GM12878 (cell line): Measurements from ENCODE around the gene DYNC2H1. TPM values are rescaled to one million over a fixed set of nuclear protein-coding genes. Genes with fewer than 3 reads are reported as not detected.

ENCODE experiments used
- ATAC-seq: fragments of 200-7000 bp; cut with Tn5 transposase; 3 replicates; pipeline ENCODE4 v1.9.1; 2020; ENCODE audit warnings: mild to moderate bottlenecking, moderate library complexity
- BruUV-seq: library from RNA; stranded (reverse); fragments of 400-500 nt; replicated peaks from 2 replicates; lab custom pipeline; 2021; lab: Mats Ljungman, UMichigan
- CTCF ChIA-PET: fragments of 300-600 bp; sonication (Branson Sonifier 250); formaldehyde crosslinking; extraction: SDS; loops from one replicate; lab custom pipeline; 2021; ENCODE audit warnings: inconsistent platforms; lab: Yijun Ruan, JAX
- POLR2A ChIA-PET: fragments of 350-600 bp; formaldehyde crosslinking; extraction: SDS; loops from one replicate; lab custom pipeline; 2021; ENCODE audit warnings: inconsistent platforms; lab: Charles Lee
- RAD21 ChIA-PET: fragments of 300-600 bp; sonication (Branson Sonifier 250); formaldehyde crosslinking; loops from one replicate; lab custom pipeline; 2023; ENCODE audit warnings: antibody characterized with exemption; ENCODE audit not compliant: unreplicated experiment; lab: Charles Lee
- SMC1A ChIA-PET: fragments of 300-600 bp; sonication (Branson Sonifier 250); formaldehyde crosslinking; loops from one replicate; lab custom pipeline; 2023; ENCODE audit not compliant: unreplicated experiment, uncharacterized antibody; lab: Charles Lee
- DNase-seq: peaks from one replicate; pipeline ENCODE4 v3.0.0-alpha.2; 2011; ENCODE audit warnings: low read depth, low spot score
- FAIRE-seq: peaks from 3 replicates; lab custom pipeline; 2011; peaks lifted over from hg19 to GRCh38; lab: Jason Lieb, UNC
- H2AFZ ChIP-seq: 2 replicates; pipeline ENCODE4 v1.6.0; 2011; ENCODE audit warnings: low read depth, low read length, control low read depth; ENCODE audit not compliant: control insufficient read depth
- H3K27ac ChIP-seq: 2 replicates; pipeline ENCODE4 v1.5.1; 2011; ENCODE audit warnings: control low read depth; ENCODE audit not compliant: control insufficient read depth, insufficient read depth
- H3K27me3 ChIP-seq, 2 experiments: replicated peaks in 1 of 2; 2 replicates each; pipeline versions ENCODE4 v1.6.0 to v1.6.1; 2011; ENCODE audit warnings: low read length in 1 of 2; ENCODE audit not compliant: control insufficient read depth in 2 of 2, insufficient read depth in 2 of 2
- H3K36me3 ChIP-seq, 2 experiments: 2 replicates each; pipeline ENCODE4 v1.5.1; 2011; ENCODE audit warnings: low read length in 1 of 2; ENCODE audit not compliant: control insufficient read depth in 2 of 2, insufficient read depth in 2 of 2
- H3K4me1 ChIP-seq: 2 replicates; pipeline ENCODE4 v1.6.1; 2011; ENCODE audit warnings: mild to moderate bottlenecking, low read length, moderate library complexity, mixed read lengths; ENCODE audit not compliant: control insufficient read depth, insufficient read depth
- H3K4me2 ChIP-seq: 2 replicates; pipeline ENCODE4 v1.6.0; 2011; ENCODE audit warnings: control low read depth; ENCODE audit not compliant: control insufficient read depth, insufficient read depth
- H3K4me3 ChIP-seq: fragments of 200-600 bp; sonication (generic); 2 replicates; pipeline ENCODE4 v1.5.1; 2016
- H3K79me2 ChIP-seq: 2 replicates; pipeline ENCODE4 v1.6.0; 2011; ENCODE audit warnings: low read length; ENCODE audit not compliant: control insufficient read depth, insufficient read depth
- H3K9ac ChIP-seq: 2 replicates; pipeline ENCODE4 v1.8.0; 2011; ENCODE audit warnings: low read length, control low read depth, mixed read lengths; ENCODE audit not compliant: control insufficient read depth, insufficient read depth
- H3K9me3 ChIP-seq: replicated peaks from 3 replicates; pipeline ENCODE4 v1.5.1; 2011; ENCODE audit warnings: mild to moderate bottlenecking, low read length; ENCODE audit not compliant: control insufficient read depth, insufficient read depth
- H4K20me1 ChIP-seq: 2 replicates; pipeline ENCODE4 v1.6.0; 2011; ENCODE audit not compliant: control insufficient read depth, insufficient read depth
- BACH1 ChIP-seq: fragments of 450-650 bp; IDR thresholded peaks from 2 replicates; pipeline ENCODE4 v1.6.1; 2017; ENCODE audit warnings: mild to moderate bottlenecking, borderline replicate concordance
- GATAD2B ChIP-seq: fragments of 450-650 bp; conservative IDR thresholded peaks from 2 replicates; pipeline ENCODE4 v1.6.1; 2017; ENCODE audit warnings: low read depth, mild to moderate bottlenecking, moderate library complexity
- IRF3 ChIP-seq: fragments of 450-650 bp; IDR thresholded peaks from 2 replicates; pipeline ENCODE4 v1.6.1; 2014; ENCODE audit warnings: mild to moderate bottlenecking
- NFIC ChIP-seq: IDR thresholded peaks from 2 replicates; pipeline ENCODE4 v1.6.1; 2012; ENCODE audit warnings: low read depth, mild to moderate bottlenecking, inconsistent platforms, low read length, moderate library complexity
- PAX5 ChIP-seq: IDR thresholded peaks from 2 replicates; pipeline ENCODE4 v1.6.1; 2011; ENCODE audit warnings: low read depth, low read length, borderline replicate concordance
- PML ChIP-seq: IDR thresholded peaks from 2 replicates; pipeline ENCODE4 v1.6.1; 2012; ENCODE audit warnings: low read length, inconsistent platforms
- SIX5 ChIP-seq: IDR thresholded peaks from 2 replicates; pipeline ENCODE4 v1.6.1; 2011; ENCODE audit warnings: mild to moderate bottlenecking, low read depth, low read length, moderate library complexity; ENCODE audit not compliant: severe bottlenecking
- SMAD1 ChIP-seq: fragments of 450-650 bp; IDR thresholded peaks from 2 replicates; pipeline ENCODE4 v1.6.1; 2018; ENCODE audit warnings: mild to moderate bottlenecking, low read depth; ENCODE audit not compliant: partially characterized antibody
- TBL1XR1 ChIP-seq: IDR thresholded peaks from 2 replicates; pipeline ENCODE4 v1.6.1; 2012; ENCODE audit warnings: low read depth, low read length, improper control_type of control experiment
- ZBTB4 ChIP-seq: fragments of 450-650 bp; formaldehyde crosslinking; IDR thresholded peaks from 2 replicates; pipeline ENCODE4 v1.4.0; 2022; ENCODE audit warnings: mild to moderate bottlenecking, moderate library complexity
- ZNF207 ChIP-seq: fragments of 450-650 bp; IDR thresholded peaks from 2 replicates; pipeline ENCODE4 v1.6.1; 2014; ENCODE audit warnings: antibody characterized with exemption, mild to moderate bottlenecking, borderline replicate concordance
- ZNF24 ChIP-seq: fragments of 450-650 bp; IDR thresholded peaks from 2 replicates; pipeline ENCODE4 v1.6.1; 2017; ENCODE audit warnings: antibody characterized with exemption, mild to moderate bottlenecking
- WGBS: methylation state at CpG from one replicate; pipeline ENCODE4 v1.1.6; 2016; ENCODE audit warnings: low lambda C conversion rate; ENCODE audit not compliant: insufficient replicate concordance, insufficient coverage; ENCODE audit errors: missing lambda C conversion rate; 5-methylcytosine and 5-hydroxymethylcytosine counted together
- in situ Hi-C: fragments of 300-500 bp; cut with MboI; formaldehyde crosslinking; loops from 9 replicates; pipeline ENCODE4 v1.14.3; 2018; ENCODE audit warnings: mixed read lengths
- intact Hi-C: fragments of 100-400 bp; cut with micrococcal nuclease; formaldehyde crosslinking; loops from one replicate; pipeline ENCODE4 v1.14.2; 2022; ENCODE audit not compliant: unreplicated experiment
- polyA plus RNA-seq, 11 experiments: library from polyadenylated mRNA; depleted of rRNA in 4 of 11; unstranded in 6 of 11; stranded (reverse) in 5 of 11; fragments of >200 nt; fragmentation: Nextera tagmentation in 4 of 11; fragmentation: Illumina TruSeq in 1 of 11; extraction: Ambion mirVana in 4 of 11; extraction: Trizol in 1 of 11; gene quantifications; 1 replicate in 1 of 11; 2 replicates in 10 of 11; pipeline versions ENCODE4 v1.2.1 to v1.2.3, GENCODE V29; 2011 to 2016; ENCODE audit warnings: inconsistent platforms in 2 of 11, missing spikeins in 2 of 11, low read depth in 1 of 11
- total RNA-seq, 4 experiments: library from RNA; depleted of rRNA in 3 of 4; stranded (reverse); fragments of >200 nt in 3 of 4; fragmentation: Illumina TruSeq in 1 of 4; extraction: Trizol in 1 of 4; gene quantifications; 2 replicates each; pipeline versions ENCODE4 v1.2.1 to v1.2.3, GENCODE V29; 2013 to 2021

DYNC2H1 gene
- total and polyA plus RNA-seq, 10 of the 15 experiments (the other 5 are each of a cell fraction or from before 2014, with no cell fraction given) = 0.12 to 3.9 (median 0.23) TPM; not detected in 2

GRCh38 chr11:103364687-103365086 is 255.5 kb downstream of the DYNC2H1 start:
- H3K4me2 ChIP-seq = no peak overlapping the region
- in situ Hi-C loops (no loop called here), intact Hi-C loops (no loop called here)
- POLR2A ChIA-PET = no interaction called here
- no peaks in the 10 kb centered on the region for H3K36me3 ChIP-seq
- no peak overlapping the region for H3K9ac ChIP-seq
- no peak for FAIRE-seq
- H3K27ac ChIP-seq = no peak overlapping the region
- no TSS peak for BruUV-seq
- no peaks in the 10 kb centered on the region for H3K4me1 ChIP-seq
- no peaks in the 10 kb centered on the region for H3K79me2 ChIP-seq
- no peak overlapping the region for H3K4me3 ChIP-seq
- H3K27me3 ChIP-seq = no peaks in the 10 kb centered on the region
- DNase-seq = no peak
- no peak for ATAC-seq
- no peaks in the 10 kb centered on the region for H3K9me3 ChIP-seq
- H4K20me1 ChIP-seq = no peaks in the 10 kb centered on the region
- TF ChIP-seq ZNF207 (no peak), SMAD1 (no peak), TBL1XR1 (no peak), PML (no peak)
- H2AFZ ChIP-seq = no peak overlapping the region
- WGBS = 0% methylated on average over 1 of the region's 1 CpG
- SMC1A ChIA-PET = no interaction called here
- RAD21 ChIA-PET = no interaction called here
- CTCF ChIA-PET = no interaction called here

- ChIA-PET RAD21 (no interaction called here), POLR2A (no interaction called here), CTCF (no interaction called here), SMC1A (interaction anchor here (0.6 to 2.1 kb wide), 2 partner anchors 9 to 274 kb away, joined by 3 to 6 read pairs; no protein-coding TSS in a partner anchor)
- Histone ChIP-seq H3K9ac (no peak overlapping the region), H4K20me1 (no peaks in the 10 kb centered on the region), H3K4me2 (no peak overlapping the region), H3K4me1 (no peaks in the 10 kb centered on the region), H3K4me3 (no peak overlapping the region), H3K27me3 (no peaks in the 10 kb centered on the region), H3K79me2 (no peaks in the 10 kb centered on the region), H2AFZ (no peak overlapping the region), H3K9me3 (no peaks in the 10 kb centered on the region), H3K36me3 (no peaks in the 10 kb centered on the region), H3K27ac (no peak overlapping the region)
- no peak for FAIRE-seq
- 42% methylated on average over 3 of the region's 3 CpGs for WGBS
- intact Hi-C loops (no loop called here), in situ Hi-C loops (no loop called here)
- no peak for ATAC-seq
- BruUV-seq = no TSS peak
- DNase-seq = no peak
- TF ChIP-seq PAX5 (no peak), BACH1 (no peak), ZBTB4 (CRISPR knock-in tag) (no peak), ZNF24 (no peak), SIX5 (no peak), IRF3 (no peak), GATAD2B (no peak), ZNF207 (no peak), NFIC (no peak)
These were observed 258.4 kb downstream of the DYNC2H1 start for GRCh38 chr11:103367650-103368049.
